DOHH2 (cell line): ENCODE data around the gene REEP3.
"Not testable (repeated sequence)": the region's sequence is repeated elsewhere in the genome, so short reads cannot be mapped to it uniquely, and the experiment has no call there.

Source experiments
- EZH2phosphoT487 ChIP-seq: fragments of 200-600 bp; sonication (generic); IDR thresholded peaks from 2 replicates; pipeline ENCODE4 v1.6.1; 2017; ENCODE audit warnings: borderline replicate concordance, mild to moderate bottlenecking, antibody characterized with exemption, low read length, moderate library complexity, mixed read lengths
- TF ChIP-seq, protein P1 (sequence below): fragments of 200-600 bp; sonication (generic); IDR thresholded peaks from one replicate; pipeline ENCODE4 v1.5.1; 2014; ENCODE audit warnings: antibody characterized with exemption, mild to moderate bottlenecking, low read depth, low read length; ENCODE audit not compliant: poor library complexity, severe bottlenecking

DNA sequence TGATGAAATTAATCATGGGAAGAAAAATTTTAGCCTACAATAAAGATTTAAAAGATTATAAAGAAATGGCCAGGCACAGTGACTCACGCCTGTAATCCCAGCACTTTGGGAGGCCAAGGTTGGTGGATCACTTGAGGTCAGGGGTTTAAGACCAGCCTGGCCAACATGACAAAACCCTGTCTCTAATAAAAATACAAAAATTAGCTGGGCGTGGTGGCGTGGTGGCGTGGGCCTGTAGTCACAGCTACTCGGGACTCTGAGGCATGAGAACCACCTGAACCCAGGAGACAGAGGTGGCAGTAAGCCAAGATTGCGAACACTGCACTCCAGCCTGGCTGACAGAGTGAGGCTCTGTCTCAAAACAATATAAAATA is 28.9 kb upstream of the REEP3 start:
- TF ChIP-seq, protein P1, sequence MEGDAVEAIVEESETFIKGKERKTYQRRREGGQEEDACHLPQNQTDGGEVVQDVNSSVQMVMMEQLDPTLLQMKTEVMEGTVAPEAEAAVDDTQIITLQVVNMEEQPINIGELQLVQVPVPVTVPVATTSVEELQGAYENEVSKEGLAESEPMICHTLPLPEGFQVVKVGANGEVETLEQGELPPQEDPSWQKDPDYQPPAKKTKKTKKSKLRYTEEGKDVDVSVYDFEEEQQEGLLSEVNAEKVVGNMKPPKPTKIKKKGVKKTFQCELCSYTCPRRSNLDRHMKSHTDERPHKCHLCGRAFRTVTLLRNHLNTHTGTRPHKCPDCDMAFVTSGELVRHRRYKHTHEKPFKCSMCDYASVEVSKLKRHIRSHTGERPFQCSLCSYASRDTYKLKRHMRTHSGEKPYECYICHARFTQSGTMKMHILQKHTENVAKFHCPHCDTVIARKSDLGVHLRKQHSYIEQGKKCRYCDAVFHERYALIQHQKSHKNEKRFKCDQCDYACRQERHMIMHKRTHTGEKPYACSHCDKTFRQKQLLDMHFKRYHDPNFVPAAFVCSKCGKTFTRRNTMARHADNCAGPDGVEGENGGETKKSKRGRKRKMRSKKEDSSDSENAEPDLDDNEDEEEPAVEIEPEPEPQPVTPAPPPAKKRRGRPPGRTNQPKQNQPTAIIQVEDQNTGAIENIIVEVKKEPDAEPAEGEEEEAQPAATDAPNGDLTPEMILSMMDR, result not testable (repeated sequence)
- TF ChIP-seq EZH2phosphoT487, result not testable (repeated sequence)
